ENCODE results near the gene THADA. TPM values are rescaled to one million over a fixed set of nuclear protein-coding genes. Genes with fewer than 3 reads are reported as not detected.

The THADA gene, protein sequence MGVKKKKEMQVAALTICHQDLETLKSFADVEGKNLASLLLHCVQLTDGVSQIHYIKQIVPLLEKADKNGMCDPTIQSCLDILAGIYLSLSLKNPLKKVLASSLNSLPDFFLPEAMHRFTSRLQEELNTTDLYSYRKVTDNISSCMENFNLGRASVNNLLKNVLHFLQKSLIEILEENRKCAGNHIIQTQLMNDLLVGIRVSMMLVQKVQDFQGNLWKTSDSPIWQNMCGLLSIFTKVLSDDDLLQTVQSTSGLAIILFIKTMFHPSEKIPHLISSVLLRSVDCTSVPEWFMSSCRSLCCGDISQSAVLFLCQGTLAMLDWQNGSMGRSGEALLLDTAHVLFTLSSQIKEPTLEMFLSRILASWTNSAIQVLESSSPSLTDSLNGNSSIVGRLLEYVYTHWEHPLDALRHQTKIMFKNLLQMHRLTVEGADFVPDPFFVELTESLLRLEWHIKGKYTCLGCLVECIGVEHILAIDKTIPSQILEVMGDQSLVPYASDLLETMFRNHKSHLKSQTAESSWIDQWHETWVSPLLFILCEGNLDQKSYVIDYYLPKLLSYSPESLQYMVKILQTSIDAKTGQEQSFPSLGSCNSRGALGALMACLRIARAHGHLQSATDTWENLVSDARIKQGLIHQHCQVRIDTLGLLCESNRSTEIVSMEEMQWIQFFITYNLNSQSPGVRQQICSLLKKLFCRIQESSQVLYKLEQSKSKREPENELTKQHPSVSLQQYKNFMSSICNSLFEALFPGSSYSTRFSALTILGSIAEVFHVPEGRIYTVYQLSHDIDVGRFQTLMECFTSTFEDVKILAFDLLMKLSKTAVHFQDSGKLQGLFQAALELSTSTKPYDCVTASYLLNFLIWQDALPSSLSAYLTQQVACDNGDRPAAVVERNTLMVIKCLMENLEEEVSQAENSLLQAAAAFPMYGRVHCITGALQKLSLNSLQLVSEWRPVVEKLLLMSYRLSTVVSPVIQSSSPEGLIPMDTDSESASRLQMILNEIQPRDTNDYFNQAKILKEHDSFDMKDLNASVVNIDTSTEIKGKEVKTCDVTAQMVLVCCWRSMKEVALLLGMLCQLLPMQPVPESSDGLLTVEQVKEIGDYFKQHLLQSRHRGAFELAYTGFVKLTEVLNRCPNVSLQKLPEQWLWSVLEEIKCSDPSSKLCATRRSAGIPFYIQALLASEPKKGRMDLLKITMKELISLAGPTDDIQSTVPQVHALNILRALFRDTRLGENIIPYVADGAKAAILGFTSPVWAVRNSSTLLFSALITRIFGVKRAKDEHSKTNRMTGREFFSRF (N-terminal part only)
- total RNA-seq = 26.3 and 38.0 TPM in 2 replicates

DNA sequence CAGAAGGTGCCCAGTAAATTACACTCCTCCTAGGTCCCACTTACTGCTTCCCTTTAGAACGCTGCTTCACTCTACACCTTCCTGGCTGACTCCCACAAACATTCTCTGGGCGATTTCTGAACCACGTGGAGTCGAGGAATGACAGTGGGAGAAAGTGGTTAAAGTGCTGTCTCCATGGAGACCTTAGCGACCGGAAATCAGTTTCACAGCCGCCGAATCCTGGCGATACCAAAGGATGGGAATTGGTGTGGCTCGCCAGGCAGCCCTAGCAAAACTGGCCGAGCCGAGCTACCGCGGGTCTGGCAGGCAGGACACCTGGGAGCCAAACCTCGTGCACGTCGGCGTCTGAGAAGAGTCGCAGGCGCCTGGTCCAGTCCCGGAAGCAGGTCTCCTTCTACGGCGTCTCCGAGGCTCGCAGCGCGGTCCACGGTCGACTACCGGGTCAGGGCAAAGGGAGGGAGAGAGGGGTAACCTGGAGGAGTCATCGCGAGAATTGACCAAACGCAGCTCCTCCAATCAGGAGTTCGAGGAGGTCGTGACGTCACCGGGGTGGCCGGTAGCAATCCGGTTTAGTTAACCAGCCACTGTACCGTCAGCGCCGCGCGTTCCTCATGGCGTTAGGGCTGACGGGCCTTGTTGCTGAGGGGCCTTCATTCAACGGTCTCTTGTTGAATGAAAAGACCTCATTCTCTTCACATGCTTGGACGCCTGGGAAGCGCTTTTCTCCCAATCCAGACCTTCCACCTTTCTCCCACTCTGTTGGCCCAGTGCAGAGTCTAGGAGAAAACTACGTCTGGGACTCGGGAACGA lies at the start of gene THADA:
Gene THADA, minus strand, starts transcription at position 436 of the 810 bp plus-strand sequence. CDS start 3,646 bp downstream, outside the sequence.

DNA sequence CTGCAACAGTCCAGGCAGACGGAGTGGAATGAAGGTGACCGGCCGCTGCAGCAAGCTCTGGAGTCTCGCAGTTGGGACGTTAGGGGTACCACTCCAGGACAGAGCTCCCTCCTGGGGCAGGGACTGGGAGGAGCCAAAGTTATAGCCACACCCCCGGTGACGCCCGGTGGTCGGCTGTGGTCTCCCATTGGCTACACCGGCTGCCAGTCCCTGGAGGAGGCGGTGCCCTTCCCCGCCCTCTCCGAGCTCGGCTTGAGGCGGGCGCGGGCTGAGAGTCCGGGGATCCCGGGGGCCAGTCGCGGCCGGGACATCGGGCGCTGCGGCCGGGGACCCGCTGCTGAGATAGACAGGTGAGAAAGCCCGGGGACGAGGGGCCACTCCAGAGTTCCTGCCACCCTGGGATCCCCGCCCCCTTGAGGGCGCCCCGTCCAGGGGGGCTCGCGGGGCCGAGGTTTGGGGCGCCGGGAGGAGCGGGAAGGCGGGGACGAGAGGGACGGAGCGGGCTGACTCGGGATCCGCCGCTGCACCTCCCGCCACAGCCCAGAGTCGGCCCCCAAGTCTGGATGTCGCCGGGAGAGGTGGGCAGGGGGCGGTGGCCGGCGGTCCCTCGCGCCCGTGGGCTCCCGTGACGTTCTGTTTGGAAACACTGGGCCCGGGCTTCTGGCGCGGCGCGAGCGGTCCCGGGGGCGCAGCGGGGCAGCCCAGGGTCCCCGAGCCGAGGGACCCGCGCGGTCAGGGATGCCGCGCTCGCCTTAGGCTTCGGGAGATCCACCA lies 41.4 kb upstream of the THADA start, which contains the start of gene PLEKHH2:
Gene PLEKHH2, plus strand, starts transcription at position 231 of the 774 bp plus-strand sequence. CDS start 7,414 bp downstream, outside the sequence.

DNA sequence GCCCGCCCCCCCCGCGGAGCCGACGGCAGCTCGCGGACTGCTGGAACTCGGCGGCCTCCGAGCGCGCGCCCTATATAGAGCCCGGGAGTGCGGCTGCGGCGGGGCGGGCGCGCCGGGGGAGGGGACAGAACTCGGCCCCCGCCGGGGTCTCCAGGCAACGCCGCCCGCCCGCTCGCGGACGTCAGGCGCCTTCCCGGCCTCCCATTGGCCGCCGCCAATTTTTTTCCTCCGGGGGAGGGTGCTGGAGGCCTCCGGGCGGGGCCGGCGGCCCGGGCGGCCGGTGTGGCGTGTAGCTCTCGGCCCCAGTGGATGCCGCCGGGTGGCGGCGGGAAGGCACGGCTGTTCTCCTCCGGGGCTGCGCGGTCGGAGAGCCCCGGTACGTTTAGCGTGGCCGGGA lies 369.3 kb downstream of the THADA start, which contains the start of gene ZFP36L2:
Gene ZFP36L2, minus strand, starts transcription at position 49 of the 397 bp plus-strand sequence. CDS start 291 bp downstream, outside the sequence.

Other genes starting within 250 kb of the THADA start
- gene PLEKHH2, start 41.2 kb upstream of the THADA start, total RNA-seq = 0.43 and 1.4 TPM in 2 replicates
- under 0.01 and 0.14 TPM in 2 replicates for gene C1GALT1C1L, start 80.4 kb upstream of the THADA start, total RNA-seq
- 15.0 and 17.7 TPM in 2 replicates for gene DYNC2LI1, start 178.0 kb upstream of the THADA start, total RNA-seq
- gene ABCG5, start 242.8 kb upstream of the THADA start, total RNA-seq = not detected in 2 replicates
- not detected in 2 replicates for gene ABCG8, start 242.9 kb upstream of the THADA start, total RNA-seq

All from nasal cavity respiratory epithelium epithelial cell of viscerocranial mucosa (primary cell).